Upper lobe of left lung (tissue), 6 donors: ENCODE data around the gene MPHOSPH9. TPM values are rescaled to one million over a fixed set of nuclear protein-coding genes. Genes with fewer than 3 reads are reported as not detected.

Experiments used
- ATAC-seq, 2 donors: fragments of 200-7000 bp; cut with Tn5 transposase; one replicate each; pipeline ENCODE4 v1.9.1; 2022; ENCODE audit warnings: mild to moderate bottlenecking in 2 of 2, moderate library complexity in 2 of 2; ENCODE audit not compliant: low FRiP score in 2 of 2
- DNase-seq, 2 donors: peaks; one replicate each; pipeline ENCODE4 v3.0.0-alpha.2; 2019 to 2020
- H3K27ac ChIP-seq, 4 donors: fragments of 200-600 bp; sonication (generic); one replicate each; pipeline ENCODE4 v1.5.1; 2016 to 2019
- H3K27me3 ChIP-seq, 4 donors: fragments of 200-600 bp; sonication (generic); one replicate each; pipeline ENCODE4 v1.5.1; 2017 to 2019
- H3K36me3 ChIP-seq, 4 donors: fragments of 200-600 bp; sonication (generic); one replicate each; pipeline ENCODE4 v1.5.1; 2016 to 2019
- H3K4me1 ChIP-seq, 4 donors: fragments of 200-600 bp; sonication (generic); one replicate each; pipeline ENCODE4 v1.5.1; 2018 to 2019
- H3K4me3 ChIP-seq, 4 donors: fragments of 200-600 bp; sonication (generic); one replicate each; pipeline ENCODE4 v1.5.1; 2017 to 2019; ENCODE audit warnings: mild to moderate bottlenecking in 2 of 4, moderate library complexity in 1 of 4
- H3K9me3 ChIP-seq, 4 donors: fragments of 200-600 bp; sonication (generic); one replicate each; pipeline ENCODE4 v1.5.1; 2018 to 2019
- CTCF ChIP-seq, 6 experiments: fragments of 450-650 bp in 4 of 6; fragments of 200-600 bp in 2 of 6; sonication (generic) in 2 of 6; IDR thresholded peaks; one replicate each; pipeline ENCODE4 v1.5.1; 2016 to 2019; ENCODE audit warnings: antibody characterized with exemption in 6 of 6
- EP300 ChIP-seq, 4 donors: sonication (generic); formaldehyde crosslinking; IDR thresholded peaks; one replicate each; pipeline ENCODE4 v1.5.1; 2017; ENCODE audit warnings: antibody characterized with exemption in 4 of 4, control low read depth in 2 of 4
- POLR2A ChIP-seq, 4 donors: fragments of 450-650 bp; IDR thresholded peaks; one replicate each; pipeline ENCODE4 v1.5.1; 2016 to 2017; ENCODE audit warnings: antibody characterized with exemption in 4 of 4, mild to moderate bottlenecking in 2 of 4
- POLR2AphosphoS5 ChIP-seq, 2 donors: sonication (generic); formaldehyde crosslinking; IDR thresholded peaks; one replicate each; pipeline ENCODE4 v1.5.1; 2017; ENCODE audit warnings: antibody characterized with exemption in 2 of 2
- WGBS, 2 donors: methylation state at CpG; one replicate each; pipeline ENCODE4 v1.1.5; 2017 to 2018; 5-methylcytosine and 5-hydroxymethylcytosine counted together
- total RNA-seq, 6 donors: library from RNA; depleted of rRNA in 4 of 6; stranded (reverse); fragments of >200 nt in 4 of 6; gene quantifications; one replicate each; pipeline versions ENCODE4 v1.1.0 to v1.2.1, GENCODE V29; 2016 to 2021
- donor health status: DM: no; HTN: no; CAD: no; lungs with moderate emphysema.
- donor health status: DM: no; HTN: yes; CAD: no; lungs with severe emphysema.

The MPHOSPH9 gene
- total RNA-seq, 6 donors from 2014 or later: 12.6 to 82.8 (median 17.6) TPM

GRCh38 chr12:123127182-123127495, 105.8 kb downstream of the MPHOSPH9 start:
- H3K4me3 ChIP-seq: no peak overlapping the region
- peak overlapping the region in 1 of 4 donors; percentile 13 for H3K27ac ChIP-seq
- no peaks in the 10 kb centered on the region for H3K27me3 ChIP-seq
- no peaks in the 10 kb centered on the region for H3K9me3 ChIP-seq
- peaks cover 9 to 28% (median 20%) of the 10 kb centered on the region in 4 donors for H3K4me1 ChIP-seq
- ATAC-seq (no peak), DNase-seq (no peak)
- TF ChIP-seq CTCF (IDR thresholded peaks at IDR 0.05) (no peak), POLR2AphosphoS5 (IDR thresholded peaks at IDR 0.05) (no peak)
- WGBS, 2 donors: 92 to 95% methylated on average over 4 to 6 of the region's 6 CpGs
- no peaks in the 10 kb centered on the region for H3K36me3 ChIP-seq

- H3K4me1 ChIP-seq: peaks cover 11 to 28% (median 16%) of the 10 kb centered on the region in 4 donors
- no peaks in the 10 kb centered on the region for H3K36me3 ChIP-seq
- H3K27me3 ChIP-seq: no peaks in the 10 kb centered on the region
- H3K4me3 ChIP-seq: no peak overlapping the region
- peak overlapping the region in 1 of 4 donors; percentile 13 for H3K27ac ChIP-seq
- H3K9me3 ChIP-seq: no peaks in the 10 kb centered on the region
- ATAC-seq (peak; percentile 78 to 93), DNase-seq (no peak)
- TF ChIP-seq POLR2AphosphoS5 (IDR thresholded peaks at IDR 0.05) (peak; percentile 47 to 56), EP300 (IDR thresholded peaks at IDR 0.05) (no peak), CTCF (IDR thresholded peaks at IDR 0.05) (no peak), POLR2A (IDR thresholded peaks at IDR 0.05) (no peak)
- 70 to 83% methylated on average over 4 to 6 of the region's 6 CpGs for WGBS, 2 donors
Observed at GRCh38 chr12:123126294-123127181, 106.4 kb downstream of the MPHOSPH9 start.

GRCh38 chr12:123122626-123123025, 110.3 kb downstream of the MPHOSPH9 start:
- TF ChIP-seq POLR2A (IDR thresholded peaks at IDR 0.05) (no peak), CTCF (IDR thresholded peaks at IDR 0.05) (no peak), POLR2AphosphoS5 (IDR thresholded peaks at IDR 0.05) (no peak), EP300 (IDR thresholded peaks at IDR 0.05) (no peak)
- whole genome bisulfite sequencing, 2 donors: 49 to 61% methylated on average over 3 of the region's 3 CpGs
- H3K9me3 ChIP-seq: no peaks in the 10 kb centered on the region
- DNase-seq (no peak), ATAC-seq (no peak)
- no peak overlapping the region for H3K4me3 ChIP-seq
- H3K4me1 ChIP-seq: peaks cover 5 to 35% (median 23%) of the 10 kb centered on the region in 4 donors
- H3K27me3 ChIP-seq: no peaks in the 10 kb centered on the region
- H3K27ac ChIP-seq: peak overlapping the region in 1 of 4 donors; percentile 3
- H3K36me3 ChIP-seq: no peaks in the 10 kb centered on the region

GRCh38 chr12:123121670-123122069, 111.3 kb downstream of the MPHOSPH9 start:
- no peak overlapping the region for H3K27ac ChIP-seq
- H3K9me3 ChIP-seq: no peaks in the 10 kb centered on the region
- H3K4me1 ChIP-seq: peaks cover 5 to 29% (median 21%) of the 10 kb centered on the region in 4 donors
- ATAC-seq (no peak), DNase-seq (no peak)
- H3K4me3 ChIP-seq: no peak overlapping the region
- WGBS, 2 donors: 83 to 84% methylated on average over 6 of the region's 6 CpGs
- H3K36me3 ChIP-seq: no peaks in the 10 kb centered on the region
- TF ChIP-seq CTCF (IDR thresholded peaks at IDR 0.05): no peak
- TF ChIP-seq POLR2AphosphoS5 (IDR thresholded peaks at IDR 0.05): no peak
- no peak for TF ChIP-seq POLR2A (IDR thresholded peaks at IDR 0.05)
- no peak for TF ChIP-seq EP300 (IDR thresholded peaks at IDR 0.05)
- no peaks in the 10 kb centered on the region for H3K27me3 ChIP-seq
